HG03432 (cell line): ENCODE results near the gene WSB1.

ENCODE experiments used
- ATAC-seq: cut with Tn5 transposase; IDR thresholded peaks from one replicate; pipeline ENCODE4 v1.9.1; 2021; ENCODE audit warnings: mild to moderate bottlenecking, moderate library complexity; ENCODE audit not compliant: unreplicated experiment

The WSB1 gene

DNA sequence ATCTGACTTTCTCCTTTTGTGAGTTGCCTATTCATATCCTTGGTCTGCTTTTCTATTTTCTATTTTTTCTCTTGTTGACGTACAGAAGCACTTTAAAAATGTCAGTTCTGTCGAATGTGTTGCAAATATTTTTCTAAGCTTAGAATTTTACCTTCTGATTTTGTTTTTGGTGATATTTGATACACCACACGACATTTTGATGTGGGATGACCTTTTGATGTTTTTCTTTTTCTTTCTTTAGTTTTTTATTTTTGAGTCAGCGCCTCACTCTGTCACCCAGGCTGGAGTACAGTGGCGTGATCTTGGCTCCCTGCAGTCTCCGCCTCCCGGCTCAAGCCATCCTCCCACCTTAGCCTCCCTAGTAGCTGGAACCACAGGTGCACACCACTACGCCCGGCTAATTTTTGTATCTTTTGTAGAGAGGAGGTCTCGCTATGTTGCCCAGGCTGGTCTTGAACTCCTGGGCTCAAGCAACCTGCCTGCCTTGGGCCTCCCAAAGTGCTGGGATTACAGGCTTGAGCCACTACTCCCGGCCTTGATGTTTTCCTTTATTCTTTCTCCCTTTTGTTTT is 39.6 kb downstream of the WSB1 start:
- ATAC-seq: no peak

DNA sequence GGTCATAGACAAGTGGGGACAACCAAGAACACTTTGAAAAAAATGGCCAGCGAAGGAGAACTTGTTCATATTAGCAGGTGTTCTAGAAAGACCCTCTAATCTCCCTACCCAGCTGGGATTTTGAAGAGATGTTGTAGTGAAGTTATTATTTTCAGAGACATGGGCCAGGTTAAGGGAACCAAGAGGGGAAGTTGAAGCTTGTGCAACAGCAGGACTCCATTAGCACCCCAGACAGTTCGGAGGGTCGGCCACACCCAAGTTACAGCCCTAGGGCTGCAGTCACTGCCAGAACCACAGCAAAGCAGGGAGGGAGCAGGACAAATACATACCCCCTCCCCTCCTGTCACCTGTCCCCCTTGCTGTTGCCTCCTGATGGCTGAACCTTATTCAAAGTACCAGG is 42.3 kb downstream of the WSB1 start:
- no peak for ATAC-seq

DNA sequence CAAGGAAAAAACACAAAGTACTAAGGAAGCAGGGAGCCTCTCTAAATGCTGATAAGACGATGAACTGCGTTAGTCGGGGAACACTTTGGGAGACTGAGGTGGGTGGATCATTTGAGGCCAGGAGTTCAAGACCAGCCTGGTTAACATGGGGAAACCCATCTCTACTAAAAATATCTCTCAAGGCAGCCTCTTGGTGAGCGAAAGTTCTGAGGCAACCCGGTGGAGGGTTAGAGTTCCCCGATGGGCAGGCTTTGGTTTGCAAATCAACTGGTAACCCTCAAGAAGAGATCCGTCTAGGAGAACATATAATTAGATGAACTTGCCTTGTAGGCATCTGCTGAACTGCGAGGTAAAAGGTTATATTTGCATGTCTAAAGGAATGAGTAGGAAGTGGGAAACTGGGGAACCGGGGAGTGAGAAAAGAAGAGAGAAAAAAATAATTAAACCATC is 44.6 kb downstream of the WSB1 start:
- ATAC-seq: peak; percentile 62

DNA sequence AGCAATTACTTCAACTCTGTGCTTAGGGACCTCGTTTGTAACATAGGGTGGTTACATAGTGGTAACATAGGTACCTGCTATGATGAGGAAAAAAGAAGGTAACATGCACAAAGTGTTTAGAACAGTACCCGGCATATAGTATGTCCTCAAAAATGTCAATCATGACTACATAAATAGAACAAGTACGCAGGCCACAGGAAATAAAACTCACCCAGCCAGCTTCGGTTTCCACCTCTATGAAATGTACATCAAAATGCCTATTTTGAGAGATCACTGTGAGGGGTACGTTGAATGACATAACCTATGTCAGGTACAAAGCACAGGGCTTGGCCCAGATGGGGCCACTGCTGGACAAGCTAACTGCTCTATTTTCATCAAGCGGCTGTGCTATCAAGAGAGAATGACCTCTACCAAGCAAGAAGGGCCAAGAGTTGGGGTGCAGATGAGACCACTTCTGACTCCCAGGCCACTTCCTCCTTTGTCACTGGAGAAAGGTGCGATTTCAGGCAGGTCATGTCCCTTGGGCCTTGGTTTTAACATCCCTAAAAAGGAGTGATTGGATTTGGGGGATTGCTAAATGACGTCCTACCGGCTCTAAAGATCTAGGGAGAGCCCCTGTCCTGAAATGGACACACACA is 45.4 kb downstream of the WSB1 start:
- peak; percentile 67 for ATAC-seq

DNA sequence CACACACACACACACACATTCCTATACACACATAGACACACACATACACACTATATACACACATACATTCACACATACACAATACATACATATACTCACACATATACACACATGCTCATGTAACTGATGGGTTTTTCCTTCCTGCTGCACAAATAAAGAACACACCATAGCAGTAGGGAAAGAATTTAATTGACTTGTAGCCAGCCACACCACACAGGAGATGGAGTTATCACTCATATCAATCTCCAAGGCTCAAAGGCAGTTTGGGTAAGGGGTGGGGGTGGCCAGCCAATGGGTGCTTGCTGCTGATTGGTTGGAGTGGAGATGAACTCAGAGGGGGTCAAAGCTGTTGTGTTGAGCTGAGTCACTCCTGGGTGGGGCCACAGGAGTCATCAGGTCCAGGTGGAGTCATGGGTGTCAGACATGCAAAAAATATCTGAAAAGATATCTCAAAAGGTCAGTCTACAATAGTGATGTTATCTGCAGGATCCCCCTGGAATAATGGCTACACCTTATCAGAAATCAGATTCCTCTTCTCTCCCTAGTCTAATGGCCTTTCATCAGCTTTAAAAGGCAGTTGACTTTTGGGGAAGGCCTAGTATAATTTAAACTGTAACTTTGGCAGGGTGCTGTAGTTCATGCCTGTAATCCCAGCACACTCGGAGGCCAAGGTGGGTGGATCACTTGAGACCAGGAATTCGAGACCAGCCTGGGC is 46.1 kb downstream of the WSB1 start:
- no peak for ATAC-seq

DNA sequence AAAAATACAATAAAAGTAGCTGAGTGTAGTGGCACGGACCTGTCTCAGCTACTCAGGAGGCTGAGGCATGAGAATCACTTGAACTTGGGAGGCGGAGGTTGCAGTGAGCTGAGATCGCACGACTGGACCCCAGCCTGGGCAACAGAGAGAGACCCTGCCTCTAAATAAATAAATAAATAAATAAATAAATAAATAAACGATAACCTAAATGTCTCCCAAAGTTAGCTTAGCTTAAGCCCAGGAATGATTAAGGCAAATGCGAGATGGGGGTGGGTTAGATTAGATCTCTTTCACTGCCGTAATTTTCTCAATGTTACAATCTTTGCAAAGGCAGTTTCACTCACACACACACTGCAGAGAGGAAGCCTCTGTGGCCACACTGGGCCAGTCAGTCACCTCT is 46.7 kb downstream of the WSB1 start:
- no peak for ATAC-seq

DNA sequence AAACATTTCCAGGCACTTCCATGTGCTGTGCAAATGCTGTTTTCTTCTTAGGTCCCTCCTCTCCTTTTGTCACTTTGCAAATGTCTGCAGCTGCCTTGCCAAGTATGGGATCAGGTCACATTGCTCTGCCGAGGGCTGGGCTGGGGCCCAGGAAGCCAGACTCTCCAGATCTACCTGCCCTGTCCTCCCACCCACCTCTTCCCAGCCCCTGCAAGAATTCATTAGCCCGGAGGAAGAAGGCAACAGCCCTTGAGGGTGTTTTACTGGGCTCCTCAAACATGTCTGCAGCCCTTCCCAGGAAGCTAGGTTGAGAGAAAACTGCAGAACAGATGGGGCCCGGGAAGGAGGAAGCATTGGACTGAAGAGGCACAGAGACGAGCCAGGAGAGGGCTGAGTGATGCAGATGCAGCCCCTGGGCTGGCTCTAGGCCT is 47.1 kb downstream of the WSB1 start:
- no peak for ATAC-seq

DNA sequence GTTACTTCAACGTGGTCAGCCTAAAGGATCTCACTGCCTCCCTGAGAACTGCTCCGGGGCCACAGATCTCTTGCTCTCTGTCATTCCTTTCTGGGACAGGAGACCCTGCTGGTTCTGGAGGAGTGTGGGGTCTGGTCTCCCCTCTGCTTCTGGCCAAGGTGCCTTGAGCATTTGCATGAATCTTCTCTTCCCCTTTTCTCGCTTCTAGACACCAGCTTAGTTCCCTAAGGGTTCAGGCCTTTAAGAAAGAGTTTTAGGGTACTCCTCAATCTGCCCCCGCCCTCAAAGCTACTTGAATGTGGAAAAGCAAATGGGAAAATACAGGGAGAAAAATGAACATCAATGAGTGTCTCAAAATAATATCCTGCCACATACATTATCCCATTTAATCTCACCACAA is 48.1 kb downstream of the WSB1 start:
- ATAC-seq: no peak

DNA sequence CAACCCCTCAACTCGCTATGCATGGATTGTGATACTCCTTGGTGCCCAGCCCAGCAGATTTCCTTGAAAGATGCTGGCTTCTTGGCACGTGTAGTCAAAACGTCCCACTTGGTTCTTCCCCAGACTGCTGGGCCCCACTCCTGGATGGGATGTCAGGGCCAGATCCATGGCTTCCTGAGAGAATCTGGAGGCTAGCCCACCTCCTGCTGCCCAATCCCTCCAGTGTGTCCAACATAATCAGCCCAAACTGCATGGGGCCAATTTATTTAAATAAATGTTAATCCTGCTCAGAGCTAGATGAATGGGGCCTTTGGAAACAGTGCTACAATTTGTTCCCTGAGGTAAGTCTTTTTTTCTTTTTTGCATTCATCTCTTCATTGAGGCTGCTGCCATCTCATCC is 49.4 kb downstream of the WSB1 start:
- no peak for ATAC-seq

DNA sequence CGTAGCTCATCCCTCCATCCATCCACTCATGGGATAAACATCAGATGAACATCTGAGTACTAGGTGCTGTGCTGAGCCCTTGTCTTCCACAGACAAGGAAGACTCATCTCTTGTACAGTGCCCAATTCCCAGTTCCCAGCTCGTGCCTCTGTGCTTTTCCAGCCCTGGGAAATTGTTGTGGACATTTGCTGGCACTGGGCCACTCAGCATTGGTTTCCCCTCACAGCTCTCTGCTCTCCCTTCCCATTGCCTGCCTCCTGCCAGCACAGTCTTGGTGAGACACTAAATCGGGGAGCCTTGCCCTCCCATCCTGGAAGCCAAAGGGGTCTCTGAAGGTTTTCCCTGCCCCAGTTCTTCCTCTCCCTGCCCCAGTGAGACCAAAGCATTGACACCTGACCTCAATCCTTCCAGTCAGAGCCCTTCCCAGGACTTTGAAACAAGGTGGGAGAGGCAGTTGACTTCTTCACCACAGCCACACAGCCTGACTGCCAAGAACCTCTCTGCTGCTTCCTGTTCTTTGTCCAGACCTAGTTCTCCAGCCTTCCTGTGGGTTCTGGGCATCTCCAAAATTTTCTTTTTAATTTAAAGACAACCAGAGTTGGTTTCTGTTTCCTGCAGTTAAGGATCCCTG is 50.2 kb downstream of the WSB1 start:
- ATAC-seq: no peak

DNA sequence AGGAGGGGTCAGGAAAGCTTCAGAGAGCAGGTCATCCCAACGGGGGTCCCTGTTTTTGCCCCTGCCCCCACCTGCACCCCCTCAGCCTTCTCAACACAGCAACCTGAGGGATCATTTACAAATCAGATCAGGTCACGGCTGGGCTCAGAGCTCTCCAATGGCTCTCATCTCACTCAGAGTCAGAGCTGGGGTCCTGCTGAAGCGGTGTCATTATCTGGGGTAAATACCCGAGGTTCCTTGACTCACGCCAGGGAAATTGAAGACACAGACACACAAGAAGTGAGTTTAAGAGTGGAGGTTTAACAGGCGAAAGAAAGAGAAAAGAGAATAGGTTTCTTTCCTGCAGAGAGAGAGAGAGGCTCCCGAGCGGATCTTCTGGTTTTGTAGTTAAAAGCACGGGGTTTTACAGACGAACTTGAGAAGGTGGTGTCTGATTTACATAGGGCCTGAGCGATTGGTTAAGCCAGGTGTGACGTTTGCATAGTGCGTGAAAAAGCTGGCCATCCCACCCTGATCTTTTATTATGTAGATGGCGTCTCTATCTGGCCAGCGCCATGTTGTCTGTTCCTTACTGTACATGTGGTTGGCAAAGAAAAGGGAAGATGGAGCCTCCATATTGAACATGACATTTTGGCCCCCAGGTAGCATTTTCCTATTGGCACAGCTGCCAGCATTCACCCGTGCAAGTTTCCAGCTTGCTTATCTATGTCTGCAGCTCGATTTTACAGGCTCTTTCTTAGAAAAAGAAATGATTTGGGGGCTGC is 51.4 kb downstream of the WSB1 start:
- no peak for ATAC-seq

DNA sequence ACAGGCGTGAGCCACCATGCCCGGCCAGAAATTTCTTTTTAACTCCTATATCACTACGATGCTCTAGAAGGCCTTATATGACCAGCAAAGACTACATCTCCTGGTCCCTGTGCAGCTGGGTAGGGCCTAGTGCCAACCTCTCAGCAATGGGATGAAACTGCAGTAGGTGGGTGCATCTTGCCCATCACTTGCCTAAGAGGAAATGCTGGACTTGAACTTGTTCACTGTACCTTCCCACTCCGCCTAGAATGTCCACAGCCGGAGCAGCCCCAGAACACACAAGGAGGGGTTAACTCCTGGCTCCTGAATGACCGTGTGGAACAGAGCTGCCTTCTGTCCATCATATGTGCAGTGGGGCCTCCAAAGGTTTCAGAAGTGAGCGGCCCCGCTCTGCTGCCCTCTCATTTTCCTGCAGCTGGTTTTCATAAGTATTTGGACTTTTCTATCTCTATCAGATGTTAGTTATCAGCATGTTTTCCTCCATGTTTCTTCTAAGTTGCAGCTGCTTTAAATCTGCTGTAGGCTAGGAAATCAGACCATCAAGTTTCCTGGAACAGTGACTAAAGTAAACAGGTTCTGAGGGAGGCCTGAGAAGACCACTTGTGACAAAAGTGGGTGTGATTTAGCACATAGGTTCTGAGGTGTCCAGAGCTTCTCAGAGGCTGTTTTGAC is 52.5 kb downstream of the WSB1 start:
- no peak for ATAC-seq

DNA sequence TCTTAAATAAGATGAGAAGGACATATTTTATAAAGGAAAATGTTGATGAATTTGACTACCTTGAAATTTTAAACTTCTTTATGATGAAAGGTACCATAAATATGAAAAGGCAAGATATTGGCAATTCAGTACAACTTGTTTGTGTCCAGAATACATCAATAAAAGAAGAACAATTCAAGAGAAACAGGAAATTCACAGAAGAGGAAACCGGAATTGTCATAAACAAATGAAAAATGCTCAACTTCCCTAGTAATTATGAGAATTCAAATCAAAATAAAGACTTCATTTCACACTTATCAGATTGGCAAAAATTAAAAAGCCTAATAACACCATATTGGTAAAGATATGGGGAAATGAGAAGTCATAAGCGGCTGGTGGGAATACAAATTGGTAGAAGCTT is 54.3 kb downstream of the WSB1 start:
- ATAC-seq: no peak

DNA sequence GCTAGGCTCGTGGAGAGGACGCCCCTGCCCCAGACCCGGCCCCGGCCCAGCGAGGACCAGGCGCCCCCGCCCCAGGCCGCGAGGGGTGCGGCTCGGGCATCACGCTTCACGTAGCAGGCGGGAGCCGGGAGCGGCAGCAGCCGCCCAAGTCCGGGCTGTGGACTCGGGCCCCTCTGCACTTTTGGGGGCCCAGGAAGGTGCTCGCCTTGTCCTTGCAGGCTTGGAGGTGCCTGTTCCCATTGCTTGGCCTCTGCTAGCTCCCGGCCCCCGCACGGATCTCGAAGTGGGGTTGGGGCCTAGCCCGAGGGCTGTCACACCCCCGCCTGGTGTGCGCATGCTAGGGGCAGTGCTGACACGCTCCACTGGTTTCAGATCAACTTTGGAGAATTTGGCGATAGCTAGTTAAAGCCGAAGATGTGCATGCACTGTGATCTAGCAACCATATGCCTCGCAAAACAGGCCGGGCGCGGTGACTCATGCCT is 55.7 kb downstream of the WSB1 start:
- ATAC-seq: no peak

DNA sequence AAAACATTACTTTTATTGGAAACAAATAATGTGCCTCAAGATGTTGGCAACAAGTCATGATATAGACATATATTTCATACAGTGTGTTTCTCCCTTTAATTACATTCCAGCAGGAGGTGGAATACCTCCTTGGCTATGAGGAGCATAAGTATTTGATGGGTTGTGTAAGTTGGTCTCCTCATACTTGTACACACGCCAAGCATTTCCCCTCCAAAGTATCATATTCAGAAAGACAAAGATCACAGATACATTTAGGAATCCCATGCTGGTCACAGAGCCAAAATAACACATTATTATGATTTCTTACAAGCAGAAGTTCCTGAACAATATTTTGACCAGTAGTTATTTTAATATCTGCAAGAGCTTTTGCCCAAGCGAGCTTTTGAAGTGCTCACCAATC is 57.8 kb downstream of the WSB1 start:
- ATAC-seq: no peak

DNA sequence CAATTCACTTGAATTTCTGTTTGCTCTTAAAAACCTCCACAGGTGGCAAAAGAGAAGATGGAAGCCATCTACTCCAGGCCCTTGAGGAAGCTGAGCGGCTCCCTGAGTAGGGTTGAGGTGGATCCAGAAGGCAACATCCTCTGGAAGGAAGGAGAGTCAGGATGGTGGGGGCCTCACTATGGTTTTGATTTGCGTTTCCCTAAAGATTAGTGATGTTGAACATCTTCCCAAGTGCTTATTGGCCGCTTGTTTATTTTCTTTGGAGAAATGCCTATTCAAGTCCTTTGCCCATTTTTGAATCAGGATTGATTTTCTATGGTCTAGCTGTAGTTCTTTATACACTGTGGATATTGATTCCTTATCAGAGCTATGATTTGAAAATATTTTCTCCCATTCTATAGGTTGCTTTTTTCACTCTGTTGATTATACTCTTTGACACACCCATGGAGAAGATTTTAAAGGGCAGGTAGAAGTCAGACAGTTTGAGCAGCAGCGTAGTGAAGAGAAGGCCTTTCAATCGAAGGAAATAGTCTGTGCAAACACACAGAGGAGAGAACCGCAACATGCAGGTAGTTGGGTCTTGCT is 58.6 kb downstream of the WSB1 start:
- no peak for ATAC-seq

DNA sequence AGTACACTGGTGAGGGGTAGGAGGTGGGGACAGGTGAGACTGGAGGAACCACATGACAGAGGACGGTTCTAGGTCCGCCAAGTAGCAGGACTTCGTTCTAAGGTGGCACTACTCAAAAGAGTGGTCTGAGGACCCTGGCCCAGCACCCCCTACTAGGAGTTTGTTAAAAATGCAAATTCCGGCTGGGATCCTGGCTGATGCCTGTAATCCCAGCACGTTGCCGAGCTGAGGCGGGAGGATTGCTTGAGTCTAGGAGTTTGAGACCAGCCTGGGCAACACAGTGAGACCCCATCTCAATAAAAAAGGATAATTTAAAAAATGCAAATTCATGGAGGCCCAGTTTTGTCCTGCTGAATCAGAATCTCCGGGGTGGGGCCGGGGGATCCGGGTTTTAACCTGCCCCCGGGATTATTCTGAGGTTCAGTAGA is 59.1 kb downstream of the WSB1 start:
- no peak for ATAC-seq

DNA sequence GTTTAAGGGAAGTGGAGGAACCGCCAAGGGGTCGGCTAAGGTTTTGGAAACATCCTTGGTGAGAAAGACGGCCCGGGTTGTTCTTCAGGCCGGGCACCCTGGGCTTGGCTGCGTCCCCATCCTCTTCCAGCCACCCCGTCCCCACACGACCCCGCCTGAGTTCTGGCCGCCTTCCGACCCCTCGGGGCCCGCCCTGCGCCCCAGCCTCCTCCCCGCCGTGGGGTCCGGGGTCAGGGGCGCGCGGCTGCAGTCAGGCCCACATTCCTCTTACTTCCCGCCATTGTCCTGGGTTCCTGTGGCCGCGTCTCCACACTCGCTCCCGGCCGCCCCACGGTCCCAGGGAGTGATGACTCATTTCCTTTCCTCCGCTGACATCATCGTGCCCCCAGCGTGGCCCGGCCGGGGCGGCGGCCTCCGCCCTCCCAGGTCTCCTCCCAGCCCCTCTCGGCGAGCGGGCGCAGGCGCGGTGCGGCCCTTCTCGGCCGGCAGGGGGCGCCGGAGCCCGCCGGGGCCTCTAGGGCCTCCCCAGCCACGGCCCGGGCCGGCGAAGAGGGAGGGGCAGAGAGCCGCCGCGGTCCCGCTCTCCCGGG is 59.6 kb downstream of the WSB1 start:
- ATAC-seq: peak; percentile 81

DNA sequence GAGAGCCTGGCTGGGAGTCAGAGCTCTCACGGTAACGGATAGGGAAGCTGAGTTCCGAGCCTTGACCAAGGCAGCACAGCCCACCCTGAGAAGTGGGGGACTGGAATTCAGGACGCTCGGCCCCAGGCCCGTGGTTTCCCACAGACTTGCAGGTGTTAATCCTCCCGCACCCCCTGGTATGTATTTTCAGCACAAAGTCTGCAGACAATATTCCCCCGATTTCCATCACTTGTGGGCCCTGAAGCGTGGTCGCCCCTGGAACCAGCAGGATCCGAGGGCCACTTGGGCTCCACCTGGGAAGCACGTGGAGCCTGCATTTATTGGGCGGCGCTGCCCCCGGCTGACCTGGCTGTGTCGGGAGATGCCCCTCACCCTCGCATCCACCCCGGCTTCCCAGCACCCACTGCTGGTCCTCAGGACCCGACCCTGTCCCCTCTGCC is 60.2 kb downstream of the WSB1 start:
- ATAC-seq: no peak
